Neural cell (in vitro differentiated cells): ENCODE measurements around the gene DCHS1. TPM values are rescaled to one million over a fixed set of nuclear protein-coding genes. Genes with fewer than 3 reads are reported as not detected.

Experiments
- H2AFZ ChIP-seq: fragments of 200-600, 300-800 bp; sonication (generic), shearing (Covaris generic); 2 replicates; pipeline ENCODE4 v1.6.0; 2014; ENCODE audit warnings: low read depth, mild to moderate bottlenecking, antibody characterized with exemption, low read length, moderate library complexity
- H3F3A ChIP-seq: fragments of 200-600 bp; shearing (Covaris generic); 2 replicates; pipeline ENCODE4 v1.6.1; 2016; ENCODE audit warnings: mild to moderate bottlenecking, moderate library complexity, mixed read lengths, antibody characterized with exemption, low read length; ENCODE audit not compliant: insufficient read depth, poor library complexity, severe bottlenecking
- H3K27ac ChIP-seq: fragments of 200-600, 300-800 bp; sonication (generic), shearing (Covaris generic); 2 replicates; pipeline ENCODE4 v1.5.1; 2014; ENCODE audit warnings: mild to moderate bottlenecking, low read length, moderate library complexity
- H3K27me3 ChIP-seq: fragments of 300-800, 200-600 bp; sonication (generic), shearing (Covaris generic); 2 replicates; pipeline ENCODE4 v1.6.0; 2014; ENCODE audit warnings: mild to moderate bottlenecking, low read depth, low read length, moderate library complexity; ENCODE audit not compliant: insufficient read depth
- H3K36me3 ChIP-seq: fragments of 300-800, 200-600 bp; sonication (generic), shearing (Covaris generic); 2 replicates; pipeline ENCODE4 v1.5.1; 2014; ENCODE audit warnings: mild to moderate bottlenecking, antibody characterized with exemption, low read length, moderate library complexity; ENCODE audit not compliant: insufficient read depth
- H3K4me2 ChIP-seq: fragments of 300-800, 200-600 bp; sonication (generic), shearing (Covaris generic); 2 replicates; pipeline ENCODE4 v1.6.0; 2014; ENCODE audit warnings: mild to moderate bottlenecking, low read length
- H3K4me3 ChIP-seq: fragments of 300-800, 200-600 bp; sonication (generic), shearing (Covaris generic); 2 replicates; pipeline ENCODE4 v1.5.1; 2014; ENCODE audit warnings: mild to moderate bottlenecking, low read length, moderate library complexity
- H3K79me2 ChIP-seq: fragments of 200-600 bp; shearing (Covaris generic); replicated peaks from 2 replicates; pipeline ENCODE4 v1.6.0; 2014; ENCODE audit warnings: mild to moderate bottlenecking, low read length, moderate library complexity; ENCODE audit not compliant: insufficient read depth
- H3K9ac ChIP-seq: fragments of 300-800, 200-600 bp; sonication (generic), shearing (Covaris generic); 2 replicates; pipeline ENCODE4 v1.6.1; 2016; ENCODE audit warnings: mild to moderate bottlenecking, low read length, mixed read lengths
- H3K9me2 ChIP-seq: fragments of 200-600 bp; shearing (Covaris generic); 2 replicates; pipeline ENCODE4 v1.6.1; 2016; ENCODE audit warnings: mild to moderate bottlenecking, low read length, mixed read lengths; ENCODE audit not compliant: insufficient read depth
- H3K9me3 ChIP-seq: fragments of 200-600, 300-800 bp; sonication (generic), shearing (Covaris generic); 2 replicates; pipeline ENCODE4 v1.6.1; 2016; ENCODE audit warnings: mild to moderate bottlenecking, mixed run types, low read length, moderate library complexity, mixed read lengths
- H4K20me1 ChIP-seq: fragments of 200-600 bp; shearing (Covaris generic); 2 replicates; pipeline ENCODE4 v1.6.1; 2016; ENCODE audit warnings: mild to moderate bottlenecking, mixed run types; ENCODE audit not compliant: insufficient read depth
- CTCF ChIP-seq: fragments of 450-650 bp; IDR thresholded peaks from 2 replicates; pipeline ENCODE4 v1.5.1; 2014; ENCODE audit warnings: antibody characterized with exemption, mild to moderate bottlenecking, moderate library complexity; ENCODE audit not compliant: poor library complexity, severe bottlenecking
- EP300 ChIP-seq: fragments of 450-650 bp; conservative IDR thresholded peaks from 2 replicates; pipeline ENCODE4 v1.6.1; 2014; ENCODE audit warnings: antibody characterized with exemption, mild to moderate bottlenecking, moderate library complexity; ENCODE audit not compliant: poor library complexity, severe bottlenecking
- EZH2 ChIP-seq: fragments of 200-600, 300-800 bp; shearing (Covaris generic), sonication (generic); IDR thresholded peaks from 2 replicates; pipeline ENCODE4 v1.6.1; 2014; ENCODE audit warnings: antibody characterized with exemption, low read length, borderline replicate concordance, mild to moderate bottlenecking; ENCODE audit not compliant: insufficient read depth, poor library complexity, severe bottlenecking
- MXI1 ChIP-seq: fragments of 450-650 bp; conservative IDR thresholded peaks from 2 replicates; pipeline ENCODE4 v1.6.1; 2014; ENCODE audit warnings: antibody characterized with exemption, mild to moderate bottlenecking; ENCODE audit not compliant: poor library complexity, severe bottlenecking
- POLR2AphosphoS5 ChIP-seq: IDR thresholded peaks from 2 replicates; pipeline ENCODE4 v1.6.1; 2012
- RAD21 ChIP-seq: fragments of 450-650 bp; conservative IDR thresholded peaks from 2 replicates; pipeline ENCODE4 v1.6.1; 2014; ENCODE audit warnings: antibody characterized with exemption, mild to moderate bottlenecking, moderate library complexity
- REST ChIP-seq: IDR thresholded peaks from 2 replicates; pipeline ENCODE4 v1.6.1; 2012; ENCODE audit warnings: borderline replicate concordance
- SMC3 ChIP-seq: fragments of 450-650 bp; conservative IDR thresholded peaks from 2 replicates; pipeline ENCODE4 v1.6.1; 2014; ENCODE audit warnings: antibody characterized with exemption, mild to moderate bottlenecking, moderate library complexity; ENCODE audit not compliant: poor library complexity
- TAF1 ChIP-seq: IDR thresholded peaks from 2 replicates; pipeline ENCODE4 v1.6.1; 2012; ENCODE audit warnings: low read depth
- polyA plus RNA-seq: library from polyadenylated mRNA; depleted of rRNA; stranded (reverse); fragments of >200 nt; gene quantifications from 2 replicates; pipeline ENCODE4 v1.2.3, GENCODE V29; 2014

The DCHS1 gene
- polyA plus RNA-seq, 1 donor from 2014 or later: 30.1 TPM

- Histone ChIP-seq H3F3A (no peaks in the 10 kb centered on the region), H4K20me1 (no peaks in the 10 kb centered on the region), H3K79me2 (no peaks in the 10 kb centered on the region), H3K4me2 (no peak overlapping the region), H3K9me3 (no peaks in the 10 kb centered on the region), H3K27me3 (no peaks in the 10 kb centered on the region), H3K9ac (no peak overlapping the region), H3K9me2 (no peaks in the 10 kb centered on the region), H3K36me3 (no peaks in the 10 kb centered on the region), H3K4me3 (no peak overlapping the region), H2AFZ (no peak overlapping the region), H3K27ac (no peak overlapping the region)
- TF ChIP-seq RAD21 (no peak), REST (no peak), EZH2 (no peak), SMC3 (no peak), POLR2AphosphoS5 (no peak), MXI1 (no peak), CTCF (no peak), EP300 (no peak), TAF1 (no peak)
Measured at GRCh38 chr11:6695377-6695776, 39.8 kb upstream of the DCHS1 start.

- Histone ChIP-seq H3K79me2 (no peaks in the 10 kb centered on the region), H3K4me3 (no peak overlapping the region), H3K27me3 (no peaks in the 10 kb centered on the region), H3K9me3 (no peaks in the 10 kb centered on the region), H3K36me3 (no peaks in the 10 kb centered on the region), H3K9me2 (no peaks in the 10 kb centered on the region), H2AFZ (no peak overlapping the region), H3K9ac (no peak overlapping the region), H3K4me2 (no peak overlapping the region), H4K20me1 (no peaks in the 10 kb centered on the region), H3K27ac (no peak overlapping the region), H3F3A (no peaks in the 10 kb centered on the region)
- TF ChIP-seq POLR2AphosphoS5: no peak
- no peak for TF ChIP-seq SMC3
- no peak for TF ChIP-seq EP300
- TF ChIP-seq EZH2: no peak
- TF ChIP-seq TAF1: no peak
Measured at GRCh38 chr11:6694229-6694535, 38.6 kb upstream of the DCHS1 start.
